H1 (cell line): ENCODE results near the gene CORIN. TPM values are rescaled to one million over a fixed set of nuclear protein-coding genes. Genes with fewer than 3 reads are reported as not detected.

Experiments used
- CTCF ChIA-PET: fragments of 300-600 bp; sonication (Branson Sonifier 250); formaldehyde crosslinking; loops from one replicate; lab custom pipeline; 2021; ENCODE audit not compliant: partially characterized antibody; lab: Charles Lee
- POLR2A ChIA-PET: fragments of 300-600 bp; sonication (Branson Sonifier 250); formaldehyde crosslinking; loops from one replicate; lab custom pipeline; 2021; ENCODE audit warnings: inconsistent platforms; ENCODE audit not compliant: partially characterized antibody; lab: Charles Lee
- DNase-seq, 2 experiments: peaks; one replicate each; pipeline versions ENCODE4 v3.0.0 to v3.0.0-alpha.2; 2010 to 2022; ENCODE audit warnings: low spot score in 2 of 2, low read depth in 1 of 2, mixed read lengths in 1 of 2
- FAIRE-seq: peaks from 2 replicates; lab custom pipeline; 2011; peaks lifted over from hg19 to GRCh38; lab: Jason Lieb, UNC
- H2AFZ ChIP-seq: 2 replicates; pipeline ENCODE4 v1.8.1; 2012; ENCODE audit warnings: low read length, inconsistent platforms
- H2AK5ac ChIP-seq: 2 replicates; pipeline ENCODE4 v1.6.1; 2013; ENCODE audit warnings: low read depth, low read length
- H2BK120ac ChIP-seq: replicated peaks from 2 replicates; pipeline ENCODE3; 2013; ENCODE audit warnings: low read depth, low read length, inconsistent platforms
- H2BK12ac ChIP-seq: 2 replicates; pipeline ENCODE4 v1.6.1; 2013; ENCODE audit warnings: low read depth, low read length
- H2BK15ac ChIP-seq: 2 replicates; pipeline ENCODE4 v1.6.1; 2013; ENCODE audit warnings: low read length
- H2BK20ac ChIP-seq: 2 replicates; pipeline ENCODE4 v1.6.1; 2013; ENCODE audit warnings: low read length
- H2BK5ac ChIP-seq: 2 replicates; pipeline ENCODE4 v1.6.1; 2013; ENCODE audit warnings: low read depth, low read length
- H3K14ac ChIP-seq: 2 replicates; pipeline ENCODE4 v1.6.1; 2013; ENCODE audit warnings: inconsistent platforms; ENCODE audit not compliant: insufficient read length
- H3K18ac ChIP-seq: 2 replicates; pipeline ENCODE4 v1.6.1; 2013; ENCODE audit warnings: low read length; ENCODE audit errors: extremely low read depth
- H3K23ac ChIP-seq: 2 replicates; pipeline ENCODE4 v1.6.1; 2013; ENCODE audit warnings: inconsistent platforms; ENCODE audit not compliant: insufficient read length
- H3K23me2 ChIP-seq: 2 replicates; pipeline ENCODE4 v1.6.1; 2013; ENCODE audit warnings: low read depth, low read length
- H3K27ac ChIP-seq: 2 replicates; pipeline ENCODE4 v1.6.1; 2011; ENCODE audit warnings: low read depth, low read length, inconsistent platforms
- H3K27me3 ChIP-seq, 4 experiments: replicated peaks in 1 of 4; 1 replicate in 1 of 4; 2 replicates in 3 of 4; pipeline versions ENCODE4 v1.6.1 to v1.8.1; 2011 to 2013; ENCODE audit warnings: low read length in 3 of 4, mild to moderate bottlenecking in 3 of 4, inconsistent platforms in 2 of 4, mixed read lengths in 2 of 4, moderate library complexity in 1 of 4; ENCODE audit not compliant: control insufficient read depth in 3 of 4, insufficient read depth in 3 of 4; ENCODE audit errors: extremely low read depth in 1 of 4
- H3K36me3 ChIP-seq, 4 experiments: 2 replicates each; pipeline versions ENCODE4 v1.6.1 to v1.8.1; 2011 to 2013; ENCODE audit warnings: mild to moderate bottlenecking in 4 of 4, low read length in 3 of 4, moderate library complexity in 2 of 4, control low read depth in 1 of 4, inconsistent platforms in 1 of 4; ENCODE audit not compliant: insufficient read depth in 4 of 4, control insufficient read depth in 2 of 4
- H3K4ac ChIP-seq: replicated peaks from 2 replicates; pipeline ENCODE3; 2013; ENCODE audit warnings: low read length, low read depth, mixed read lengths, inconsistent platforms; ENCODE audit not compliant: insufficient read length
- H3K4me1 ChIP-seq, 4 experiments: replicated peaks in 1 of 4; 1 replicate in 1 of 4; 2 replicates in 3 of 4; pipeline versions ENCODE4 v1.6.1 to v1.8.1; 2011 to 2013; ENCODE audit warnings: low read length in 3 of 4, inconsistent platforms in 2 of 4, mixed read lengths in 1 of 4; ENCODE audit not compliant: insufficient read depth in 4 of 4, control insufficient read depth in 3 of 4
- H3K4me2 ChIP-seq, 2 experiments: 2 replicates each; pipeline versions ENCODE4 v1.6.1 to v1.8.1; 2011 to 2013; ENCODE audit warnings: low read depth in 2 of 2, low read length in 2 of 2, control low read depth in 1 of 2, inconsistent platforms in 1 of 2, mild to moderate bottlenecking in 1 of 2; ENCODE audit not compliant: insufficient read depth in 1 of 2
- H3K4me3 ChIP-seq, 4 experiments: fragments of 200-600, 300-600 bp in 1 of 4; sonication (generic), shearing (Covaris generic), sonication (Bioruptor Twin) in 1 of 4; 2 replicates each; pipeline versions ENCODE4 v1.5.1 to v1.8.1; 2011 to 2016; ENCODE audit warnings: low read length in 4 of 4, low read depth in 3 of 4, control low read depth in 2 of 4, inconsistent platforms in 2 of 4, mild to moderate bottlenecking in 2 of 4, mixed read lengths in 1 of 4, moderate library complexity in 1 of 4; ENCODE audit not compliant: insufficient read depth in 2 of 4; ENCODE audit errors: extremely low read depth in 1 of 4
- H3K56ac ChIP-seq: replicated peaks from 2 replicates; pipeline ENCODE3; 2013; ENCODE audit warnings: low read depth, mild to moderate bottlenecking, mixed read lengths, low read length, inconsistent platforms; ENCODE audit not compliant: insufficient read length
- H3K79me1 ChIP-seq: 2 replicates; pipeline ENCODE4 v1.6.1; 2013; ENCODE audit warnings: low read depth, low read length, control low read depth
- H3K79me2 ChIP-seq, 2 experiments: 2 replicates each; pipeline versions ENCODE4 v1.6.1 to v1.8.1; 2012 to 2013; ENCODE audit warnings: low read length in 2 of 2, mild to moderate bottlenecking in 2 of 2, inconsistent platforms in 1 of 2; ENCODE audit not compliant: insufficient read depth in 2 of 2, control insufficient read depth in 1 of 2
- H3K9ac ChIP-seq, 4 experiments: replicated peaks in 1 of 4; 1 replicate in 1 of 4; 2 replicates in 3 of 4; pipeline versions ENCODE4 v1.6.1 to v1.8.1; 2011 to 2013; ENCODE audit warnings: low read depth in 3 of 4, low read length in 3 of 4, control low read depth in 2 of 4, mild to moderate bottlenecking in 2 of 4, moderate library complexity in 2 of 4, inconsistent platforms in 1 of 4; ENCODE audit errors: extremely low read depth in 1 of 4
- H3K9me3 ChIP-seq, 2 experiments: 2 replicates each; pipeline versions ENCODE4 v1.6.1 to v1.8.1; 2012 to 2013; ENCODE audit warnings: mild to moderate bottlenecking in 2 of 2, moderate library complexity in 2 of 2, control low read depth in 1 of 2, inconsistent platforms in 1 of 2, low read depth in 1 of 2, low read length in 1 of 2, mixed read lengths in 1 of 2; ENCODE audit not compliant: insufficient read depth in 2 of 2
- H4K20me1 ChIP-seq, 2 experiments: replicated peaks in 1 of 2; 2 replicates each; pipeline versions ENCODE3 to v1.8.1; 2011 to 2013; ENCODE audit warnings: inconsistent platforms in 2 of 2, low read length in 2 of 2, mild to moderate bottlenecking in 1 of 2; ENCODE audit not compliant: insufficient read depth in 2 of 2, control insufficient read depth in 1 of 2
- H4K5ac ChIP-seq: 2 replicates; pipeline ENCODE4 v1.6.1; 2013; ENCODE audit warnings: low read length, low read depth, mixed read lengths, inconsistent platforms; ENCODE audit not compliant: insufficient read length
- H4K8ac ChIP-seq: 2 replicates; pipeline ENCODE4 v1.8.0; 2013; ENCODE audit warnings: mild to moderate bottlenecking, moderate library complexity, low read length, inconsistent platforms; ENCODE audit not compliant: insufficient read depth; ENCODE audit errors: extremely low read depth
- H4K91ac ChIP-seq: replicated peaks from 2 replicates; pipeline ENCODE3; 2013; ENCODE audit warnings: low read length, mixed read lengths, inconsistent platforms; ENCODE audit not compliant: insufficient read length
- SP4 ChIP-seq: IDR thresholded peaks from 2 replicates; pipeline ENCODE4 v1.6.1; 2012; ENCODE audit warnings: low read length, inconsistent platforms
- TAF1 ChIP-seq: IDR thresholded peaks from 2 replicates; pipeline ENCODE4 v1.6.1; 2011; ENCODE audit warnings: mild to moderate bottlenecking, low read depth, low read length
- ZNF274 ChIP-seq: IDR thresholded peaks from 2 replicates; pipeline ENCODE4 v1.7.0; 2012; ENCODE audit warnings: low read length, borderline replicate concordance; ENCODE audit errors: extremely low read depth
- WGBS, 2 experiments: shearing (Covaris generic) in 1 of 2; methylation state at CpG; one replicate each; pipeline versions ENCODE4 v1.1.6 to v1.1.7; 2013 to 2015; ENCODE audit warnings: low lambda C conversion rate in 2 of 2, mixed read lengths in 2 of 2, inconsistent platforms in 1 of 2, low coverage in 1 of 2, missing lambda C conversion rate in 1 of 2; ENCODE audit not compliant: insufficient replicate concordance in 2 of 2, insufficient coverage in 1 of 2, insufficient read length in 1 of 2; ENCODE audit errors: extremely low coverage in 1 of 2, missing lambda C conversion rate in 1 of 2; 5-methylcytosine and 5-hydroxymethylcytosine counted together
- polyA plus RNA-seq, 7 experiments: library from polyadenylated mRNA; depleted of rRNA in 3 of 7; stranded (reverse) in 5 of 7; unstranded in 2 of 7; fragments of >200 nt in 5 of 7; fragments of 200-250 nt in 2 of 7; gene quantifications; 1 replicate in 5 of 7; 2 replicates in 1 of 7; 4 replicates in 1 of 7; pipeline versions ENCODE4 v1.2.1 to v1.2.3, GENCODE V29; 2011 to 2013; ENCODE audit warnings: missing spikeins in 2 of 7, mixed read lengths in 2 of 7
- total RNA-seq: library from RNA; stranded (reverse); fragmentation: NEBNext Ultra II Directional; extraction: Animal tissue kit (Norgen Biotek cat#: 25700); gene quantifications from 2 replicates; pipeline ENCODE4 v1.2.1, GENCODE V29; 2021

Gene CORIN
- total and polyA plus RNA-seq, 2 of the 8 experiments (the other 6 are each of a cell fraction or from before 2014, with no cell fraction given) = 0.09 to 0.32 TPM

DNA sequence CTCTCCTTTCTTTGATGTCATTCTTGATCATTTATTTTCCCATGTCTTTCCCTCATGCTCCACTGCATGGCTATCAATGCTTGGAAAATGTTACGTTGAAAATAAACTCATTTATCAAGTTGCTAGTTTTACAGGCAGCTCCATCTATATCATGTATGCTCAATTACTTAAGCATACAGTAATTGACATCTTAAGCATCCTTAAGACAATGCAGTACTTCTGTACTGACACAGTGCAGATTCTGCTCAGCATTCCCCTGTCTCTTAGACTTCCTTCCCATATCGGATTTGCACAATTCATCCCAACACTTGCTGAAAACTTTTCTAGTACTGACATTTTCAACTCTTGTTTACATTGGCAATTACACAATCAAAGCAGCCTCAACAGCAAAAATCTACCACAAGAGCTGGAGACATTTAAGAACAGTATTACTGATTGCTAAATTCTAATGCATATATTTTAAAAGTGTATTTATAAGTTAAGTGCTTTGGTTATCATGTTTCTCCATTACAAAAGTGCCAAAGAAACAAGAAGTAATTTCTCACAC lies 187.2 kb downstream of the CORIN start:
- Histone ChIP-seq H2BK15ac (no peak overlapping the region), H3K4me3 (no peak overlapping the region), H3K4me1 (no peaks in the 10 kb centered on the region), H3K79me2 (no peaks in the 10 kb centered on the region), H4K8ac (no peak overlapping the region), H3K23ac (no peak overlapping the region), H3K9ac (no peak overlapping the region), H4K20me1 (no peaks in the 10 kb centered on the region), H2AFZ (no peak overlapping the region), H3K9me3 (no peaks in the 10 kb centered on the region), H3K4ac (no peak overlapping the region), H3K23me2 (no peaks in the 10 kb centered on the region), H4K5ac (no peak overlapping the region), H3K79me1 (no peaks in the 10 kb centered on the region), H3K27me3 (no peaks in the 10 kb centered on the region), H2BK12ac (no peak overlapping the region), H3K56ac (no peak overlapping the region), H3K36me3 (no peaks in the 10 kb centered on the region), H3K4me2 (no peak overlapping the region), H2AK5ac (no peak overlapping the region), H2BK120ac (no peak overlapping the region), H2BK20ac (no peak overlapping the region), H3K18ac (no peak overlapping the region), H2BK5ac (no peak overlapping the region), H4K91ac (no peak overlapping the region), H3K27ac (no peak overlapping the region), H3K14ac (no peak overlapping the region)
- FAIRE-seq = peak; percentile 36
- ChIA-PET CTCF (interaction anchor here (0.7 to 2.4 kb wide), 3 partner anchors 12 to 24 kb away, joined by 3 to 9 read pairs (median 3); no protein-coding TSS in a partner anchor), POLR2A (no interaction called here)
- TF ChIP-seq ZNF274 (no peak), SP4 (no peak), TAF1 (no peak)
- WGBS, 2 experiments = 90% methylated on average over 2 of the region's 2 CpGs; no CpG with 5 or more reads in 1 of the 2 experiments
- DNase-seq = no peak
